H1 (cell line): Measurements from ENCODE around the gene YWHAG.

Experiments
- CEBPB ChIP-seq: IDR thresholded peaks from 2 replicates; pipeline ENCODE4 v1.6.1; 2012; ENCODE audit warnings: low read depth, low read length
- CREB1 ChIP-seq: IDR thresholded peaks from 2 replicates; pipeline ENCODE4 v1.6.1; 2012; ENCODE audit warnings: inconsistent platforms
- EP300 ChIP-seq, 2 experiments: IDR thresholded peaks; 1 replicate in 1 of 2; 2 replicates in 1 of 2; pipeline ENCODE4 v1.6.1; 2011 to 2012; ENCODE audit warnings: low read depth in 2 of 2, low read length in 2 of 2, mild to moderate bottlenecking in 2 of 2, borderline replicate concordance in 1 of 2, inconsistent platforms in 1 of 2, moderate library complexity in 1 of 2
- FOSL1 ChIP-seq: IDR thresholded peaks from 2 replicates; pipeline ENCODE4 v1.6.1; 2011; ENCODE audit warnings: mild to moderate bottlenecking, low read depth, low read length, moderate library complexity; ENCODE audit not compliant: insufficient read depth
- HDAC2 ChIP-seq, 2 experiments: fragments of 300-600 bp in 1 of 2; sonication (generic) in 1 of 2; IDR thresholded peaks; 2 replicates each; pipeline ENCODE4 v1.6.1; 2011 to 2012; ENCODE audit warnings: low read depth in 2 of 2, low read length in 2 of 2, mild to moderate bottlenecking in 2 of 2, moderate library complexity in 2 of 2, borderline replicate concordance in 1 of 2, inconsistent platforms in 1 of 2
- JUN ChIP-seq: IDR thresholded peaks from 2 replicates; pipeline ENCODE4 v1.6.1; 2011; ENCODE audit warnings: low read depth, mild to moderate bottlenecking, improper control_type of control experiment, low read length
- POLR2A ChIP-seq, 2 experiments: IDR thresholded peaks; 1 replicate in 1 of 2; 2 replicates in 1 of 2; pipeline ENCODE4 v1.6.1; 2011; ENCODE audit warnings: low read depth in 2 of 2, low read length in 2 of 2, mild to moderate bottlenecking in 2 of 2; ENCODE audit errors: control extremely low read depth in 1 of 2
- POLR2AphosphoS5 ChIP-seq: IDR thresholded peaks from 2 replicates; pipeline ENCODE4 v1.6.1; 2011; ENCODE audit warnings: low read depth, low read length
- RFX5 ChIP-seq: IDR thresholded peaks from 2 replicates; pipeline ENCODE4 v1.6.1; 2011; ENCODE audit warnings: low read depth, low read length, improper control_type of control experiment, borderline replicate concordance
- SIN3A ChIP-seq, 2 experiments: IDR thresholded peaks in 1 of 2; conservative IDR thresholded peaks in 1 of 2; 2 replicates each; pipeline ENCODE4 v1.6.1; 2011 to 2012; ENCODE audit warnings: low read length in 2 of 2, improper control_type of control experiment in 1 of 2, low read depth in 1 of 2, mild to moderate bottlenecking in 1 of 2
- SIX5 ChIP-seq: IDR thresholded peaks from 2 replicates; pipeline ENCODE4 v1.6.1; 2011; ENCODE audit warnings: mild to moderate bottlenecking, low read depth, low read length
- USF2 ChIP-seq: IDR thresholded peaks from 2 replicates; pipeline ENCODE4 v1.6.1; 2011; ENCODE audit warnings: low read length, improper control_type of control experiment
- TF ChIP-seq, protein P1 (sequence below), 3 experiments: IDR thresholded peaks; 1 replicate in 2 of 3; 2 replicates in 1 of 3; pipeline versions ENCODE4 v1.5.1 to v1.6.1; 2011; ENCODE audit warnings: low read length in 3 of 3, mild to moderate bottlenecking in 3 of 3, inconsistent platforms in 2 of 3, low read depth in 1 of 3, moderate library complexity in 1 of 3; ENCODE audit not compliant: insufficient read depth in 1 of 3; ENCODE audit errors: control extremely low read depth in 1 of 3
- TF ChIP-seq, protein P2 (sequence below): IDR thresholded peaks from 2 replicates; pipeline ENCODE4 v1.6.1; 2012; ENCODE audit warnings: low read length, inconsistent platforms

- TF ChIP-seq FOSL1 (no peak), CEBPB (no peak), JUN (no peak), USF2 (no peak), POLR2A (IDR thresholded peaks at IDR 0.05; ENCODE audit: control extremely low read depth in 1 of 2, low read depth in 2 of 2, low read length in 2 of 2) (no peak), HDAC2 (IDR thresholded peaks at IDR 0.05; ENCODE audit: borderline replicate concordance in 1 of 2, low read depth in 2 of 2, low read length in 2 of 2) (no peak), RFX5 (no peak), CREB1 (no peak), SIN3A (conservative IDR thresholded peaks at IDR 0.05 in 1 of 2, IDR thresholded peaks at IDR 0.05 in 1 of 2; ENCODE audit: low read depth in 1 of 2, low read length in 2 of 2) (no peak), SIX5 (no peak), POLR2AphosphoS5 (no peak), EP300 (IDR thresholded peaks at IDR 0.05; ENCODE audit: borderline replicate concordance in 1 of 2, low read depth in 2 of 2, low read length in 2 of 2) (no peak)
- TF ChIP-seq, protein P1, sequence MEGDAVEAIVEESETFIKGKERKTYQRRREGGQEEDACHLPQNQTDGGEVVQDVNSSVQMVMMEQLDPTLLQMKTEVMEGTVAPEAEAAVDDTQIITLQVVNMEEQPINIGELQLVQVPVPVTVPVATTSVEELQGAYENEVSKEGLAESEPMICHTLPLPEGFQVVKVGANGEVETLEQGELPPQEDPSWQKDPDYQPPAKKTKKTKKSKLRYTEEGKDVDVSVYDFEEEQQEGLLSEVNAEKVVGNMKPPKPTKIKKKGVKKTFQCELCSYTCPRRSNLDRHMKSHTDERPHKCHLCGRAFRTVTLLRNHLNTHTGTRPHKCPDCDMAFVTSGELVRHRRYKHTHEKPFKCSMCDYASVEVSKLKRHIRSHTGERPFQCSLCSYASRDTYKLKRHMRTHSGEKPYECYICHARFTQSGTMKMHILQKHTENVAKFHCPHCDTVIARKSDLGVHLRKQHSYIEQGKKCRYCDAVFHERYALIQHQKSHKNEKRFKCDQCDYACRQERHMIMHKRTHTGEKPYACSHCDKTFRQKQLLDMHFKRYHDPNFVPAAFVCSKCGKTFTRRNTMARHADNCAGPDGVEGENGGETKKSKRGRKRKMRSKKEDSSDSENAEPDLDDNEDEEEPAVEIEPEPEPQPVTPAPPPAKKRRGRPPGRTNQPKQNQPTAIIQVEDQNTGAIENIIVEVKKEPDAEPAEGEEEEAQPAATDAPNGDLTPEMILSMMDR (IDR thresholded peaks at IDR 0.05; ENCODE audit: control extremely low read depth in 1 of 3, insufficient read depth in 1 of 3, low read depth in 1 of 3, low read length in 3 of 3): no peak
- TF ChIP-seq, protein P2, sequence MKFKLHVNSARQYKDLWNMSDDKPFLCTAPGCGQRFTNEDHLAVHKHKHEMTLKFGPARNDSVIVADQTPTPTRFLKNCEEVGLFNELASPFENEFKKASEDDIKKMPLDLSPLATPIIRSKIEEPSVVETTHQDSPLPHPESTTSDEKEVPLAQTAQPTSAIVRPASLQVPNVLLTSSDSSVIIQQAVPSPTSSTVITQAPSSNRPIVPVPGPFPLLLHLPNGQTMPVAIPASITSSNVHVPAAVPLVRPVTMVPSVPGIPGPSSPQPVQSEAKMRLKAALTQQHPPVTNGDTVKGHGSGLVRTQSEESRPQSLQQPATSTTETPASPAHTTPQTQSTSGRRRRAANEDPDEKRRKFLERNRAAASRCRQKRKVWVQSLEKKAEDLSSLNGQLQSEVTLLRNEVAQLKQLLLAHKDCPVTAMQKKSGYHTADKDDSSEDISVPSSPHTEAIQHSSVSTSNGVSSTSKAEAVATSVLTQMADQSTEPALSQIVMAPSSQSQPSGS: no peak
These were observed 58.5 kb downstream of the YWHAG start for GRCh38 chr7:76300166-76300731.
